GM19395 (cell line): ENCODE data around the gene FLYWCH1.
A peak's percentile ranks its signal among the peaks of the same experiment; 100 is the strongest.

Experiments used
- ATAC-seq: cut with Tn5 transposase; IDR thresholded peaks from one replicate; pipeline ENCODE4 v1.9.1; 2021; ENCODE audit warnings: mild to moderate bottlenecking, moderate library complexity; ENCODE audit not compliant: unreplicated experiment

Gene FLYWCH1, protein sequence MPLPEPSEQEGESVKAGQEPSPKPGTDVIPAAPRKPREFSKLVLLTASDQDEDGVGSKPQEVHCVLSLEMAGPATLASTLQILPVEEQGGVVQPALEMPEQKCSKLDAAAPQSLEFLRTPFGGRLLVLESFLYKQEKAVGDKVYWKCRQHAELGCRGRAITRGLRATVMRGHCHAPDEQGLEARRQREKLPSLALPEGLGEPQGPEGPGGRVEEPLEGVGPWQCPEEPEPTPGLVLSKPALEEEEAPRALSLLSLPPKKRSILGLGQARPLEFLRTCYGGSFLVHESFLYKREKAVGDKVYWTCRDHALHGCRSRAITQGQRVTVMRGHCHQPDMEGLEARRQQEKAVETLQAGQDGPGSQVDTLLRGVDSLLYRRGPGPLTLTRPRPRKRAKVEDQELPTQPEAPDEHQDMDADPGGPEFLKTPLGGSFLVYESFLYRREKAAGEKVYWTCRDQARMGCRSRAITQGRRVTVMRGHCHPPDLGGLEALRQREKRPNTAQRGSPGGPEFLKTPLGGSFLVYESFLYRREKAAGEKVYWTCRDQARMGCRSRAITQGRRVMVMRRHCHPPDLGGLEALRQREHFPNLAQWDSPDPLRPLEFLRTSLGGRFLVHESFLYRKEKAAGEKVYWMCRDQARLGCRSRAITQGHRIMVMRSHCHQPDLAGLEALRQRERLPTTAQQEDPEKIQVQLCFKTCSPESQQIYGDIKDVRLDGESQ

DNA sequence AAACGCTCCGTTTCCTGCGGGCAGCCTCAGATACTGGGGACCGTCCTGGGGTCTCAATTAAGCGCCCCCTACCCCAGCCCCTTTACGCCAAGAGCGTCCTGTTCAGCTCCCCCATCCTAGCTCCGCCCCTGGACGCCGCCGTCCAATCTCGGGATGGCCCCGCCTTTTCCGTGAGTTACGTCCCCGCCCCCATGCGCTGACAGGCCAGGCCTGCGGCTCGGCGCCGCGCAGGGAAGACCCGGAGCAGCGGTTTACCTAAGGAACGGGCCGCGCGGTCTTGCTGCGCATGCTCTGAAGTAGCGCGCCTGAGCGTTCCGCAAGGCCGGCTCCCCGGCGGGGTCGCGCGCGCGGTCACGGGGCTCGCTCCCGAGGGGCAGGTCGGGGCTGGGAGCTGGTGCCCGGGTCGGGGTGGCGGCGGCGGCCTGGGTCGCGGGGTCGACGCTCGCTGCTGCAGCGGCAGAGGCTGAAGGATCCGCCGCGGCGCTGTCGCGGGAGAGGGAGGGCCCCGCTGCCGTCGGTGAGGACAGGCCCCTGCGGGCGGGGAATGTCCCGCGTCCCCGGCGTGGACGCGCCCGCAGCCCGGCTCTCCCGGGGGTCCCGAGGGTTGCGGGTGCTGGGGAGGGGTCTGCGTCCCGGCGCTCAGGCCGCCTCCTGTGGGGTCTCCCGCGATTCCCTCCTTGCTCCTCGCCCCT lies at the start of gene FLYWCH1:
Gene FLYWCH1, plus strand, starts transcription at position 294 of the 692 bp plus-strand sequence. CDS start 17,755 bp downstream, outside the sequence.
- peak; percentile 87 for ATAC-seq

DNA sequence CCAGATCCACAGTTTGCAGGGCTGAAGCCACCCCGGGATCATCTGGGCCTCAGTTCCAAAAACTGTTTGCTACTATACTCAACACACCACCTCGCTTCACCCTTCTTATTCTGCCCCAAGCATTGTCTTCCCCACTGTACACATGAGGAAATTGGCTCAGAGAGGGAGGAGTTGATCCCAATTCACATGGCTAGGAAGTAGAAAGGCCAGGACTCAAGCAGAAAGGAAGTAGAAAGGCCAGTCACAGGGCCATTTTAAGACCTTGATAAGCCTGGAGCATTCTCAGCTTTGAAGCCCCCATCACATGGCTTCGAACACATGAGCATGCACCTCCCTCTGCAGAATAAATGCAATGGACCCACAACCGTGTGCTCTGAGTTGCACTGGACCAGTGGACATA lies 46.1 kb upstream of the FLYWCH1 start:
- ATAC-seq, result no peak

DNA sequence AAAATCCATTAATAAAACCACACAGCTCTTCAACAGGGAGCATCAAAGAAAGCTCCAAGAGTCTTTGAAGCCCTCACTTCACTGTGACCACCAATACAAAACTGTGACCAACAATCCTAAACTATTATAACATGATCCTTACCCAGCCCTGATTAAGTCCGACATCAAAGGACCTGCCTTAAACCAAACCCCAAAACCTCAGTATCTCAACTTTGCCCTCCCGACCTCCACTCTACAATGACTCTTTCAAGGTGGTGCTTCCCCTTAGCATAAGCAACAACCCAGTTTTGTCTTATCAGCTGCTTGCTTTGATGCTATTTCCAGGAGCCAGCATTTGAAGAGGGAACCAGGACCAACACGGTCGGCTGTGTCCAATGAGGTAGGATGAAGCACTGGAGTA lies 45.3 kb upstream of the FLYWCH1 start:
- no peak for ATAC-seq

DNA sequence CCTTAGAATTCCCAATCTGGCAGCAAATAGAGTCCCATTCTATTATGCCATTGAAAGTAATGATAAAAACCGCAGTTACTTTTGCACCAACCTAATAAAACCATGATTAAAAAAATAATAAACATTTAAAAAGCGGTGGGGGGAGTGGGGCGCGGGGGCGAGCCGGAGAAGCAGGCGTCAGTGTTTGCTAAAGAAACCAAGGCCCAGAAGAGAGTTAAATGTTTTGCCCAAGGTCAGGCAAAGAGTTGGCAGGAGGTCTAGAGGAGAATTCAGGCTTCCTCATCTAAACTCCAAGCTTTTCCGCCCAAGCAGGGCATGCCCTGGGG lies 44.1 kb upstream of the FLYWCH1 start:
- ATAC-seq, result no peak

DNA sequence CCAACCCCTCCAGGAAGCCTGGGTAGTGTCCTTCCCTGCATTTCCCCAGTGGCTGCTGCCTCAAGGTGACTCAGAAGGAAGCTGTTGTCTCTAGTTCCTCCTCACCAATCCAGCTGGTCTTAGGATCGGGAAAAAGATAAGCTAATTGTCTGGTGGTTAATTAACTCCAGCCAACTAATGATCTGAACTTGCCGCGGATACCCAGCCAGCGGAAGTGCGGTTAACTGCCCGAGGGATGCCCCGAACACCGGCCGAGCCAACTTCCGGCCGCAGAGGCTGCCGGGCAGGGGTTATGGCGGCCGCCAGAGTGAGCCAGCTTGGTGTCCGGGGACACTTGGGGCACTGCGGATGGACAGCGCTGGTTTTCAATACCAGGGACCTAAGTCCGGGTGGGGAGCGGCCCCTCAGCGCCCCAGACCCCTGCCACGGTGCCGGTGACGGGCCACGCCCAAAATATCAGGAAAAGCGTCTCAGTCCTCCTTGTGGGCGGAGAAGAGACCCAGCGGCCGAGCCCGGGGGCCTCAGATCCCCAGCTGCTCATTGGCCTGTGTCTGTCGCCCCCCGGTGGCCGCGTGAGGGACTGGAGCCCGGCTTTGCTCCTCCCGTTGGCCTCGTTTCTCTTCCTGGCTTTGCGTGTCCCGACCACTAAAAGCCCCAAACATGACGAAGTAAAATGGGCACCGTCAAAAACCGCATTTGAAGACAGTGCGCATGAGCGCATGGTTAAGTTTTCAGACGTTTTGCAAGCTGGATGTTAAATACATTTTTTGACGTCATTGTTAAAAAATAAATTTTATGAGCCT lies 43.5 kb upstream of the FLYWCH1 start:
- peak; percentile 89 for ATAC-seq

DNA sequence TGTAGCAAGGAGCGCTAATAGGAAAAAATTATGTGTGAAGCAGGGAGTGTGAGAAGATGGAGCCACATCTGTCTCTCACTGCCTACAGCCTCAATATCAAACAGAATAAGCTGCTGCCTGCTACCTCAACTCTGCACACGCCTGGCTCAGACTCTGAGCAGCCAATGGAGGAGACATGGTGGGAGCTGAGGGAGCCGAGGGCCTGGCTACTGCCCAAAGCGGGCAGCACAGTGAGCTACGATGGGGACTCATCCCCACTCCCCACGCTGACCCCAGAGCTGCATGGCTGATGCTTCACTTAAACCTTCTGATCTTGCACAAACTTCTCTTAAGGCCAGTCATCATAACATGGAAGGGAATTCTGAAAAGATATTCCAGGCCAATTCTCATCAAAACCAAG lies 39.8 kb upstream of the FLYWCH1 start:
- no peak for ATAC-seq

DNA sequence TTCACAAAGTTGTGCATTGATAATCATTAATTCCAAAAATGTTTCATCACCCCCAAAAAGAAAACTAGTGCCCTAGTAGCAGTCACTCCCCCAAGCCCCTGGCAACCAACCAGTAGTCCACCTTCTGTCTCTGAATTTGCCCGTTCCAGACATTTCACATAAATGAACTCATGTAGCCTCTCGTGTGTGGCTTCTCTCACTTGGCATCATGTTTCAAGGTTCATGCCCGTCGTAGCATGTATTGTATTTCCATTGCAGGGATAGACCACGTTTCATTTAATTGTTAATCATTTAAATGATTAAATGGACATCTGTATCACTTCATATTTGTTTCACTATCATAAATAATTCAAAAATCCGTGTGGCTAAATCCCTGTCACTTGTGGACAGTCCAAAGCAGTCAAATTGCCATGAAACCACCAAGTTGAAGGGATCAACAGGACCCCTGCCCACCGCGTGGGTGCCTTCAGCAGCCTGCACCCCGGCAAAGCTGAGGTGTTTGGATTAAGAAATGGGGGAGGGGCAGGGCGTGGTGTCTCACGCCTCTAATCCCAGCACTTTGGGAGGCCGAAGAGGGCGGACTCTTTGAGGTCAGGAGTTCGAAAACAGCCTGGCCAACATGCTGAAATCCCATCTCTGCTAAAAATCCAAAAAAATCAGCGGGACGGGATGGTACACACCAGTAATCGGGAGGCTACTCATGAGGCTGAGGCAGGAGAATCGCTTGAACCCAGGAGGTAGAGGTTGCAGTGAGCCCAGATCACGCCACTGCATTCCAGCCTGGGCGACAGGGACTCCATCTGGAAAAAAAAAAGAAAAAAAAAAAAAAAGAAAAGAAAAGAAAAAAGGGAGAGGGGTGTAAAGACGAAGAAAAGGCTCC lies 37.5 kb upstream of the FLYWCH1 start:
- no peak for ATAC-seq

DNA sequence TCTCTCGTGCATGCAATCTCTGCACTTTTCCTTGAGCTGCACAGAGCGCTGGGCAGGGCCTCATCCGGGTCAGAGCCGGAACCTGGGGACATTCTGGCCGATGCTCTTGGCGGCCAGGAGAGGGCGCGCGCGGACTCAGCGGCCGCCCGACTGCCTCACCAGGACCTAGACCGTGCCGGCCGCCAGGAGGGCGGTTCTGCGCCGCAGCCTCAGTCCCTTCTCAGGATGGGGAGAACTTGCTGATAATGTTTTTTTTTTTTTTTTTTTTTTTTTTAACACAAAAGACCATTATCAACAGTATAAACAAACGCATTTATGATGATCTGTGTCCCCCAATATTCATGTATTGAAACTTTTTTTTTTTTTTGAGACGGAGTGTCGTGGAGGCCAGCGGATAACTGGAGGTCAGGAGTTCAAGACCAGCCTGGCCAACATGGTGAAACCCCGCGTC lies 36.8 kb upstream of the FLYWCH1 start:
- ATAC-seq, result no peak

DNA sequence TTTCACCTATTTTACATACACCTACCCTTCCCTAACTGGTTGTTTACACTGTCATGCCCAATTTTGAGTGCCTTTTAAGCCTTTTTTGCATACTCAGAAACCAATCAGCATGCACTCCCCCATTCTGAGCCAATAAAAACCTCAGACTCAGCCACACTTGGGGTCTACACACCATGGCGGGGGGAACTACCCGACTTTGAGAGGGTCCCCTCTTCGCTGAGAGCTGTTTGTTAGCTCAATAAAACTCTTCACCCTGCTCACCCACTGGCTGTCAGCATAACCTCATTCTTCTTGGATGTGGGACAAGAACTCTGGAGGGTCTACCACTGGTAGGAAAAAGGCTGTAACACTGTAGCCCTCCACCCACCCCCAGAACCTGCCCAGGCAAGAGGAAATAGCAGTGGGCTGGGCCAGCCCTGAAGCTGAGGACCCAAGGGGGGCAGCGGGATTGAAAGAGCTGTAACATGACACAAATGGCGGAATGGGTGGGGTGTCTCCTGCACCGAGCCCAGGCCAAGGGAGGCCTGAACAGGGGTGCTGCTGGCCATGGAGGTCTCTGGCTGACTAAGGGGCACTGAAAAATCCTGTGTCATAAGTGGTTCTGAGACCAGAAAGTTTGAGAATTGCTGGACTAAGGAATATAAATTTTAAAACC lies 31.8 kb upstream of the FLYWCH1 start:
- no peak for ATAC-seq

DNA sequence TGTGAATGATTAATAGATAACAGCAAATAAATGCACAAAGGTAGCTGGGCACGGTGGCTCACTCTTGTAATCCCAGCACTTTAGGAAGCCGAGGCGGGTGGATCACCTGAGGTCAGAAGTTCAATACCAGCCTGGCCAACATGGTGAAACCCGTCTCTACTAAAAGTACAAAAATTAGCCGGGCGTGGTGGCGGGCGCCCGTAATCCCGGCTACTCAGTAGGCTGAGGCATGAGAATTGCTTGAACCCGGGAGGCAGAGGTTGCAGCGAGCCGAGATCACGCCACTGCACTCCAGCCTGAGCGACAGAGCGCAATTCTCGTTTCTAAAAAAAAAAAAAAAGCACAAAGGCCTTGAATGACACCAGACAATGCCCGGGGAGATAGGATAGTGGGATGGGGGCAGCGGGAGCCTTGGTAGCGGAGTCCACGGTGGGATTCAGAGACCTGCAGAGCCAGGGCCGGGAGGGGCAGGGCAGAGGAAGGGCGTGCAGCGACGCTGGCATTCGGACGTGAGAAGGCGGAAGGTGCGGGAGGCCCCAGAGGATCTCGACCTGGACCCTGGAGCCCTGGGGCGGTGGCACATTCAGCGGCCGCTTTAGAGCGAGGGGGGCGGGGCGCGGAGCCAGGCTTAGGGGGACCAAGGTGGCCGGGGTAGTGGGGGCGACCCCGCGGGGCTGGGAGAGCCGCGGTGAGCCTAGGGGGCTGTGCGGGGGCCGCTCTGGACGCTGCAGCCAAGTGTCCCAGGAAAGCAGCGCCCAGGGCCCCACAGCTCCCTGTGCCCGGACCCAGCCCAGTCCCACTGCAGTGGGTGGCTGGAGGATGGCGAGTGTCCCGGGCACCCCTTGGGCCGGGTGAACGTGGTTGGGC lies 29.7 kb upstream of the FLYWCH1 start:
- ATAC-seq, result peak; percentile 2

DNA sequence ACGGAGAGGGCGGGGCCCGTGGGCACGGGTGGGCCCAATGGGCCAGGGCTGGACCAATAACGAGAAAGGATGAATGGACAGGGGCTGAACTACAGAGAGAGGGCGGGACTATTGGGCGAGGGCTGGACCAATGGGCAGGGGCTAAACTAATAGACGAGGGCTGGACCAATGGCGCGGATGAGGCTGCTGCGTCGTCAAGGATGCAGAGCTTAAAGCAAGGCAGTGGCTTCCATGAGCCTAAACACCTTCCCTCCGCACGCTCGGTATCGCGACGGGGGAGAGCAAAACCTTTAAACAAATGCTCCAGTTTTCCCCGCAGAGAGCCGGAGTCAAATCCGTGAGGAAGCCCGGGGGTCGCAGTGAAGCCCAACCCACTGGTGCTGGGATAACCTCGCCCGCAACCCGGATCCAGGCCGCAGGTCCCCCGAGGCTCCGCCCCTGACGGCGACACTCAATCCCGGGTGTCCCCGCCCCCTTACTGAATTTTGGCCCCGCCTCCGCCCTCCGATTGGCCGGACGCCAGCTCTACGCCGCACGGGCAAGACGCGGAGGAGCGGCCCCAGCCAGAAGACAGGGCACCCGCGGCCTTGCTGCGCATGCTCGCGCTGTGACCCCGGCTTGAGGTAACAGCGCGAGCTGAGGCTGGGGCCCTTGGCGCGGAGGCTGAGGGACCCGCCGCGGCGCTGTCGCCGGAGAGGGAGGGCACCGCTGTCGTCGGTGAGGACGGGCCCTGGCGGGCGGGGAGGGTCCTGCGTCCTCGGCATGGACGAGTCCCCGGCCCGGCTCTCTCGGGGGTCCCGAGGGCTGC lies 28.9 kb upstream of the FLYWCH1 start, which contains the start of gene FLYWCH2:
Gene FLYWCH2, plus strand, starts transcription at position 566 of the 808 bp plus-strand sequence. CDS start 13,235 bp downstream, outside the sequence.
- peak; percentile 91 for ATAC-seq

DNA sequence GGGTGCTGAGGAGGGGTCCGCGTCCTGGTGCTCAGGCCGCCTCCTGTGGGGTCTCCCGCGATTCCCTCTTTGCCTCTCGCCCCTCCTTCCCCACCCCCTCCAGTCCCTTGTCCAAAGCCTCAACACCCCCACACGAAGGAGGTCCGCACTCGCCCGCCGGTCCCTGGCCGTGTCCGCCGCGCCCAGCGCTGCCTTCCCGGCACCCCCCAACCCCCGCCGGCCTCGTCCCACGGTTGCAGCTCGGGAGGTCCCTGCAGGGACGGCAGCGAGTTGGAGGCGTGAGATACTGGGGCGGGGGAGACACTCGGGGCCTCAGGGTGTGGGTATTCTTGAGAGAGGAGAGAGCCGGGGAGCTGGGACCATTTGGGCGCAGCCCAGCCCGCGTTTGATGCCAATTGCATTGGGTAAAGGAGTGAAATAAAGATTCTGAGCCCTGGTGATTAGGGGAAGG lies 28.2 kb upstream of the FLYWCH1 start:
- peak; percentile 4 for ATAC-seq

DNA sequence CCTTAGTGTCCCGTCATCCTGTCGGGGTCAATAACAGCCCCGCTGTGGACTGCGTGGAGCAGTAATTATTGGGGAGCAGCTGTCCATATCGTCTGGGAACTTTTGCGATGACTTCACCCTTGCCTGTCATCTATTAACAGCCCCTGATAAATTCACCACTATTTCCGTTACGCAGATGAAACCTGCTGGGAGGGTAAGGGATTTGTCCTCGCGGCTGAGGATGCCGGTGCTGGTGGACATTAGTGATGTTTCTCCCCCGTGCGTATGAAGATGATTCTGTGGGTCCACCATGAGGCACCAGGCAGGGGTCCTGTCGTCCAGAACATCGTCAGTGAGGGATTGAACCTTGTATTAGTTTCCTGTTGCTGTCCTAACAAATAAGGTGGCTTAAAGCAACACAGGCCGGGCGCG lies 27.7 kb upstream of the FLYWCH1 start:
- no peak for ATAC-seq

DNA sequence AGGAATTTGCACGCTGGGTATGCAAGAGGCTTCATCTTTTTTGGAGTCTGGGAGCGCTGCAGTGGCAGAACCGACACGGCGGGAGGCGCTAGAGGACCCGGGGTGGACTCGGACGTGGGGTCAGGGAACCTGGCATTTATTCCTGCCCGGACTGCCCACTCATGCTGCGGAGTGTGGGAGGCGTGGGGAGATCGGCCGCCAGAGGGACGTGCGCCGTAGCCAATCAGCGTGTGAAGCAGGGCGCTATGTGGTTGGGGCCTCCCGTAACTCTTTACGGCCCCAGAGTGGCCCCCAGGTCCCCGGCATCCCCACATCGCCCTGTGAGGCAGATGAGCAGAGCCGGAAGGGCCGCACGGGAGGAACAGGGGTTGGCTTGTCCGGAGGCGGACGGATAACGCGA lies 17.5 kb upstream of the FLYWCH1 start:
- ATAC-seq, result no peak

DNA sequence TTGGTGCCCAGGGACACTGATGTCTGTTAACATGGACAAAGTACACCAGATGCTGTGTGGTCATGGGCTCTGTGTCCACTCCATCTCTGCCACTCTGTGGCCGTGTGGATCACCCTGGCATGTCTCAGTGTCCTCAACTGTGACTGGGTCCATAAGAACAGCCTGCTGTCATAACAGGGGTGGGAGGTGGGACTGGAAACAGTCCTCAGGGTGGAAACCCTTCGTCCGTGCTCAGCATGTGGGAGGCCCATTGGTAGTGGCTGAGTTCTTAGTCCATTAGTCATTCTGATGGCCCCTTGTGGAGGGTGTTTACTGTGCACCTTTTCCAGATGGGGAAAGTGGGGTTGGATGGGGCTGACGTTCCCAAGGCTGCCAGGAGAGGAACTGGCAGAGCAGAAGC lies 15.9 kb upstream of the FLYWCH1 start:
- ATAC-seq, result no peak

DNA sequence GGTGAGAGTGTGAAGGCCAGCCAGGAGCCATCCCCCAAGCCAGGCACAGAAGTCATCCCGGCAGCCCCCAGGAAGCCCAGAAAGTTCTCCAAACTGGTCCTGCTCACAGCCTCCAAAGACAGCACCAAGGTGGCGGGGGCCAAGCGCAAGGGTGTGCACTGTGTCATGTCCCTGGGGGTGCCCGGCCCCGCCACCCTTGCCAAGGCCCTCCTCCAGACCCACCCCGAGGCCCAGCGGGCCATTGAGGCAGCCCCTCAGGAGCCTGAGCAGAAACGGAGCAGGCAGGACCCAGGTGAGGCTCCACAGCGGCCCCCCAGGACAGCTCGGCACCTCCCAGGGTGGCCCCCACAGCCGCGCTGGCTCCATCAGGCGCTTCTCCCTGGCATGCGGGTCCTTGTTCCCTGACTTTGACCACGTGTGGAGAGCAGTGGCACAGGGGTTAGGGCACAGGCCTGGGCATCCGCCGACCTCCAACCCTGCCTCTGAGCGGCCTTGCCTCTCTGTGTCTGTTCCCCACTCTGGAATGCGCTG lies 15.2 kb upstream of the FLYWCH1 start:
- ATAC-seq, result no peak

DNA sequence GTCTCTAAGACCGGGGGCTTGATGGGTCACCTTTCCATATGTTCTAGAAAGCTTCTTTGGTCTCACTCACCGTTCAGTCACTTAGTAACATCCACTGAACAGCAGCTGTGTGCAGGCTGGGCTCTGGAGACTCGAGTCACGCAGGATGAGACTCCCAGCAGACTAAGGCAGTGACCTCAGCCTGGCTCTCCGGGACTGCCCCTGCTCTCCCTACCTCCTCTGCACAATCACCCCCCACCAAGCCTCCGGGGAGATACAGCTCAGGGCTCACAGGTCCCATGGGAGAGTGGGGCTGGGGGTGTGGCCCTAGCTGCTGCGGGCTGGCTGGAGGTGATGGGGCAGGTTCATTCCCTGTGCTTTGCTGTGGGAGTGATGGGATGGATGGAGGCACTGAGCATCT lies 14.6 kb upstream of the FLYWCH1 start:
- no peak for ATAC-seq
